NCI-H1436 treated with DMSO at 0.1 percent for 48 hours (cell line): ENCODE data around the gene CACNB4.
"Not testable (repeated sequence)": the region's sequence is repeated elsewhere in the genome, so short reads cannot be mapped to it uniquely, and the experiment has no call there.

Experiments used
- DNase-seq: peaks from one replicate; lab custom pipeline; 2025; lab: John Stamatoyannopoulos, UW

CACNB4 gene

DNA sequence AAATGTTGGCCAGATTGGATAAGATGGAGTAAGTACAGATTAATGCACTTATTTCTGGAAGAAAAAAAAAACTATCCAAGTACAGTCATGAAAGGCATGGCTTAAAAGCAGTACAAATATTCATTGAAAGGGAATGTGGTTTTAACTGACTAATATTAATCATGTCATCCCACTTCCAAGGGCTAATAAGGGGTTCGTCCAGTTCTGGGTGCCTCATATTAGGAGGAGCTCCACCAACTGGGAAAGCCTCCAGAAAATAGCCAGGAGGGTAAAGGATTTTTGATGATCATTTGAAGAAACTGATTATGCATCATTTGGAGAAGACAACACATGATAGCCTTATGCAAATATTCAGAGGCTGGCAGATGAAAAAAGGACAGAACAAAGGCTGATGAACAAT is 155.4 kb downstream of the CACNB4 start:
- no peak for DNase-seq

DNA sequence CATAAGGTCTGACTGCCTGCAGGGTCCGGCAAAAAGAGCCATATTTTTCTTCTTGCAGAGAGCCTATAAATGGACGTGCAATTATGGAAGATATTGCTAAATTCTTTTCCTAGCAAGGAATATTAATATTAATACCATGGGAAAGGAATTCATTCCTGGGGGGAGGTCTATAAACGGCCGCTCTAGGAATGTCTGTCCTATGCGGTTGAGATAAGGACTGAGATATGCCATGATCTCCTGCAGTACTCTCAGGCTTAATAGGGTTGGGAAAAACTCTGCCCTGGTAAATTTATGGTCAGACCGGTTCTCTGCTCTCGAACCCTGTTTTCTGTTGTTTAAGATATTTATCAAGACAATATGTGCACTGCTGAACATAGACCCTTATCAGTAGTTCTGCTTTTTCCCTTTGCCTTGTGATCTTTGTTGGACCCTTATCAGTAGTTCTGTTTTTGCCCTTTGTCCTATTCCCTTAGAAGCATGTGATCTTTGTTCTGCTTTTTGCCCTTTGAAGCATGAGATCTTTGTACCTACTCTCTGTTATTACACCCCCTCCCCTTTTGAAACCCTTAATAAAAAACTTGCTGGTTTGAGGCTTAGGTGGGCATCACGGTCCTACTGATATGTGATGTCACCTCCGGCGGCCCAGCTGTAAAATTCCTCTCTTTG is 156.2 kb downstream of the CACNB4 start:
- not testable (repeated sequence) for DNase-seq

DNA sequence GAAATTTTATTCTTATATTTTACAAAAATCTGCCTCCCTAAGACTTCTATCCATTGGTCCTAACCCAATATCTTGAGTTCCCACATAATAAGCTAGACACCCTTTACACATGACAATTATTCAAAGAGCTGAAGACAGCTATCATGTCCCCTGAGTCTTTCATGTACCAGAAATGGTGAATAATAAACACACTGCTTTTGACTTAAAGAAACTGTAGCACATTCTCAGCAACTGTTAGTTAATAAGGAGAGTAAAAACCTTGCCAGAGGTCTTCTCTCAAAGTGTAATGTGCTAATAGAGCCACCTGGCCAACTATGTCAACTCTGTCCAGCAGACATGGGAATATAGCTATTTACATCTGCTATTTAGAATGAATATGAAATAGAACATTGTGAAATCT is 160.9 kb downstream of the CACNB4 start:
- no peak for DNase-seq

DNA sequence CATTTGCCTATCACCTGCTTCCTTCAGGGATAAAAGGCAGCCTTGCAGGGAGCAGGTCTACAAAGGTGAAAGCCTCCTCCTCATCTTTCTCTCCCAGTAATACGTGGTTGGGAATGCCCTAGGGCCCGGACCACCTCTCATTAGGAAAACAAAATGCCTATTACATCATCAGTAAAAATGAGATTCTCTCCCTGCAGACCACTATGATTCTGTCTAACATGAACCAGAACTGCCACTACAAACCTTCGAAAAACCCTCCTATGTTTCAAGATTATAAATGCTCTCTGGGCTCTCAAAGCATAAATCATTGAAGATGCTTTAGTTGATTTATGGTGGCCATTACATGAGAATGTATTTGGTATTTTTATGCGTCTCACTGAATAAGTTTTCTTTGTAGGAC is 162.2 kb downstream of the CACNB4 start:
- DNase-seq: no peak

DNA sequence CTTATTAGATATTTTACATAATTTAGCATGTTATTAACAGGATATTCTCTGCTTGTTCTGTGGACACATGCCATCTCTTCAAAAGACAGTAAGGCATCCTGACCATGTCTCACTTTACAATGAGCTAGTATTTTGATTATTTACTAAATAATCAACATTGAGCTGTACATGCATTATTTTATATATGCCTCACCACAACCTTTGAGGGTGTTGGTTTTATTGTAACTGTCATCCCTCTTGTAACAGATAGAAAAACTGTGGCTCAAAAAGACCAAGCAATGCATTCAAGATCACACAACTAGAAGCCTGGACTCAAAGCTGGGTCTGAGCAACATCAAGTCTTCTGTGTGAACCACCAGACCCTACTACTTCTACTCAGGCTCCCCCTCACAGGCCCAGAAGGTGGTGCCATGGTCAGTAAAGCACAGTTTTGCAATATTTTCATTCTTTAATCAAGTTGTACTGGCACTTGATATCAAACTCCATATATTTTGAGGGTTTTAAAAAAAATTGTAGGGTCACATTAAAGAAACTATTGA is 165.5 kb downstream of the CACNB4 start:
- no peak for DNase-seq

DNA sequence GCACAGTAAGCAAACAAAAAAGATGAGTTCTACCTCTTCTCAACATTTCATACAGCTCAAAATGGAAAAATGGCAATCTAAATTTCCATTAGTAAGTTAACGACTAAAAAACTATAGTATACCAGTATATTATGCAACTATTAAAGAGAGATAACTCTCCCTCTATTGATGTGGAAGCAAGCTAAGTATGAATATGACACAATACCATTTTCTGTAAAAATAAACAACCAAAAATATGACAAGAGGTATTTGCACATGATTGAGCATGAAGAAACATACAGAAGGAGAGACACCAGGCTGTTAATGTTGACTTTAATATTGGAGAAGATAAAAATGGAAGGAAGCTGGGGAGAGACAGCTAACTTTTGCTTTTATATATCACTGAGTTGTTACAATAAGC is 167.1 kb downstream of the CACNB4 start:
- DNase-seq: no peak

DNA sequence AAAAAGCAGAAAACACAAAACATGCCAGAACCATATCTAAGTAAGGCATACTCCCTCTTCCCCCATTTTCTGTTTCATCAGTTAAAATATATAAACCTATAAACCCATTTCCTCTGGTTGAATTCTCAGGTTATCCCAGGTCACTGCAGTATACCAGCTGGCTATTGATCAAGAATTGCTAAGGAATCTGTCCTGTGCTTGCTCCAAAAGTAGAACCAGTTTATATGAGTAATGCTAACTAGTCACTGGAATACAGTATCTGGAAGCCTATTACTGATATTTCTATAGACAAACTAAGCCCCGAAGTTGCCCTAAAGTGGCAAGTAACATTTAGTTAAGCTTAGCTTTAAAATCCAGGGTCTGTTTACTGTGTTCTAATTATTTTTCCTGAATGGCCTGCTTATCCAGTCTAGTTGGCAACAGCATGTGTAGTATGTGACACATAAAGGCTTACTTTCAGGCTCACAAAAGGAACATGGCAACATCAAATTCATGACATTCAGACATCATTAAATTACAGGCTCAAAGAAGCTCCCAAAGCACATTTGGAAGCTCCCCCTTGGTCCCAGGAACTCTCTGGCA is 167.7 kb downstream of the CACNB4 start:
- DNase-seq: no peak

DNA sequence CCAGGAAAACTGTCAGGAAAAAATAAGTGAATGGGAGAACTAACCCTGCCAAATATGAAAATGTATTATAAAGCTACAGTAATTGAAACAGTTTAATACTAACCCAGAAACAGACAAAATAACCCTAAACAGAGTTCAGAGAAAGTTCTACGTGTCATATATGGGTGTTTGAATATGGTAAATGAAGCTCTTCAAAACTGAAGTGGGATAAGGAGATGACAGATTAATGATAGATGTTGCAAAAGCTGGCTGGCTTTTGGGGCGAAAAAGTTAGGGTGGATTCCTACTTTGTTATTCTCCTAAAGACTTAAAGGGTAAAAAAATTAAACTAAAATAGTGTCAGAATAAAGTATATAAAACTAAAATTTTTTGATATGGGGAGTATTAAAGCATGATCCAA is 168.8 kb downstream of the CACNB4 start:
- no peak for DNase-seq

DNA sequence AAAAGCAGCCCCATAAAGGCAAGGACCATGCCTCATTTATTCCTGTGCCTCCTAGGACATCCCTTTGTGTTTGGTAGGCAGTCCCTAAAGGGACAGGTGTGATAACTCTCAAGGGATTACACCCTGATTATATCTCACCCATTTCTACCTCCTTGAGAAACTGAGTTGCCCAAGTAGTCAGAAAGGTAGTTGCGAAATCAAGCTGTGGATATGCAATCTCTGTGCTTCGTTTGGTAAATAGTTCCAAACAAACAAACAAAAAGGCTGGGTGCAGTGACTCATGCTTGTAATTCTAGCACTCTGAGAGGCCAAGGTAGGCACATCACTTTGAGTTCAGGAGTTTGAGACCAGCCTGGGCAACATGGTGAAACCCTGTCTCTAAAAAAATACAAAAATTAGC is 170.5 kb downstream of the CACNB4 start:
- no peak for DNase-seq

DNA sequence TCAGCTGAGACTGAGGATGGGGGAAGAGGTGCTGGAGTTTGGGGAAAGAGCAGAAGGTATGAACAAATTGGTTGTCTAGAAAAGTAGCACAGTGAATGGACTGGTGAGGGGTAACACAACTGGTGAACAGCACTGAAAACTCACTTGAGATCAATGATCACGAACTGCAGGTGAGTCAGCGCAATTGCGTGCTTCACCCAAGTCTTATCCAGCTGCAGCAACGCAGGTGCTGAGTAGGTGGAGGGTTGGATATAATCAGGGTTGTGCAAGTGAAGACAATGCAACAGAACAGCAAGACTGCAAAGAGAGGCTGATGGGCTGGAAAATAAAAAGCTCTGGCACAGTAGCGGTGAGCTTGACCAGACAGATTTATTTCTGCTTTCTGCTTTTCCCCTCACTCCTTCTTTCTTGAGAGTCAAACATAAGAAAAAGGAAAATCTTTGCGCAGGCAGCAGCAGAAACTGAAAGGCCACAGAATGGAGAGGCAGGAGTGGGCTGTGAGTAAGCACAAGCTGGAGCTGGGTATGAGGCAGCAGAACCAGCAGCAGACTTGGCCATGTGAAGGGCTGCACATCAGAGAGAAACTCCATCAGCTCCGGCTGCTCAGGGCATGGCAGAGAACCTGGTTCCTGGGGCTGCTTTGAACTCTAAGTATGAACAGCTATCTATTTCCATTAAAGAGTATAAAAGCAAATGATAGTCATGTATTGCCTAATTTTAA is 171.2 kb downstream of the CACNB4 start:
- no peak for DNase-seq

DNA sequence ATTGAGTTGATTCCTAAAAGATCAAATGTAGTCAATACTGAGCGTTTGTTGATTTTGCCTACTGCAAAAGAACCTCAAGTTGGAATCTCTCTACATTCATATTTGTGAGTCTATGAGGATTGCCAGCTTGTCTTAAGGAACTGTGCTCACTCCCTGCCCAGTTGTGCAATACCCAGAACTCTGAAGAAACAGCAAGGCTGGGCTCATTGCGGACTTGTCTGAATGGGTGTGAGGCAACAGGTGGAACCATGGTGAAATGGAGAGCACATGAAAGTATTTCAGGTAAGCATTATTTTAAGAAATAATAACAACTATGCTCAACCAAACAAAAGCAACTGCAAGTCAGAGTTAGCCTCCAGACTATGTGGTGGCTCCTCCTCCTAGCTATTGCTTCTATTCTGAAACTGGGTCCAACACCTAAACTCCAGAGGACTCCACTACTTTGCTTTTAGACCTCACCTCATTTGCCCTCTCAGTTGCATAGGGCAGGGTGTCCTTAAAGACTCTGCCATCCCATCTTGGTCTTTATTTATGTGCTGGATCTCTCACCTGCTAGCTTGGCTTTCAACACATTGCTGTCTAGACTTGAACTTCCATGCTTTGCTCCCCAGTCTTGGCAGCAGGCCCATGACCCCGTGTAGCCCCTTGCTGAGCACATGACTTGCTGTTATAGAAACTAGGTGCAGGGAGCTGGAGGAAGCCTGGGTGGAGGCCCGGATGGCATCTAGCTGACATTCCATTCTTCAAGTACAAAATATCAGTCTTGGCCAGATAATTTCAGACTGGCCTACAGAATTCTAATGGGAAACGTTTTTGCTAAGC is 175.8 kb downstream of the CACNB4 start:
- no peak for DNase-seq

DNA sequence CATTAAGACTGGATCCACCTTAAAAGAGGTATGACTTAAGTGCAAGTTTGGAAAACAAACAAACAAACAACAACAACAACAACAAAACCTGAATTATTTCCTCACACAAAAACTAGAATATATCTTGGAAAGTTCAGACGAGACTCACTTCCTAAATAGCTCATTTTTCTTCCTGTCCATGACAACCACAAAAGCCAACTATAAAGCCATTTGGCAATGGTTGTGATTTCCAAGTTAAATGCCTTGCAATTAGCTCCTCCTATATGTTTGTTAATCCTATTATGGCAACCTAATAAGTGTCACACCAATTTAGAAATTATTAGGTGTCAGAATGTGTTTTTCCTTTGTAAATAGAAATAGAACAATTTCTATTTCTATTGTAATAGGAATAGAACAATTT is 179.1 kb downstream of the CACNB4 start:
- DNase-seq: no peak

DNA sequence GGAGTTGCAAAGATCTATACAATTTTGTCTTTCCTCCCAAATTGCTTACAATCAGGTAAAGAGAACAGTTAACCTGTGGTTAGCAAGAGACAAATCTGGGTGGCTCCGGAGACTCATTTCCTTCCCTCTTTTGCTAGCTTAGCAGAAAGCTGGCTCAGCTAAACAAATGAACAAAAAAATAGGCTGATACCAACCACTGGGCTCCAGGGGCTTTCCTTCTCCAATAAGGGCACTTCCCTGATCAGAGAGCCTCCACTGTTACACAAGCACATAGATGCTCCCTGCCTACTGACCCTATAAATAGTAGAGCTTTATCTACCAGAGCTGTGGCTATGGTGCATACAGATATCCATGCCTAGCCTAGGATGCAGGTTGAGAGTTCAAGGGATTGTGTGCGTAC is 180.5 kb downstream of the CACNB4 start:
- no peak for DNase-seq

DNA sequence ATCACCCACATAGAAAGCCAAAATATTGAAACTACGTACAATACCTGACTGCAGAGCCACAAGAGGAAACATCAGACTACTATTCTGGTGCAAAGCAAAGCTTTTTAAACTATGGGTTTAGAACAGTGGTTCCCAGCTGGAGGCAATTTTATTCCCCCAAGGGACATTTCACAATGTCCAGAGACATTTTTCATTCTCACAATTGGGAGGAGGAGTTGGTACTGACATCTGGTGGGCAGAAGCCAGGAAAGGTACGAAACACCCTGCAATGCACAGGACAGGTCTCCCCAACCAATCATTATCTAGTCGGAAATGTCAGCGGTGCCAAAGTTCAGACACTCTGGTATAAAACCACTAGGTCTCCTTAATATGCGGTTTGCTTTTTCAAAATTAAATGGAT is 182.2 kb downstream of the CACNB4 start:
- DNase-seq: no peak

DNA sequence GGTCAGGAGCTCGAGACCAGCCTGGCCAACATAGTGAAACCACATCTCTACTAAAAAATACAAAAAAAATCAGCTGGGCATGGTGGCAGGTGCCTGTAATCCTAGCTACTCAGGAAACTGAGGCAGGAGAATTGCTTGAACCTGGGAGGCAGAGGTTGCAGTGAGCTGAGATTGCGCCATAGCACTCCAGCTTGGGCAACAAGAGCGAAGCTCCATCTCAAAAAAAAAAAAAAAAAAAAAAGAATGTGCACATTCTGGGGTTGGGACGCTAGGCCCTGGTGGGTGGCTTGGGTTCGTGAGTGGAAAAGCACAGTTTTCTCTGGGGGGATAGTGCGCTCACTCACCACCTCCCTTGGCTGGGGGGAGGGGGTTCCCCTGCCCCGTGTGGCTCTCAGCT is 183.2 kb downstream of the CACNB4 start:
- DNase-seq: not testable (repeated sequence)

DNA sequence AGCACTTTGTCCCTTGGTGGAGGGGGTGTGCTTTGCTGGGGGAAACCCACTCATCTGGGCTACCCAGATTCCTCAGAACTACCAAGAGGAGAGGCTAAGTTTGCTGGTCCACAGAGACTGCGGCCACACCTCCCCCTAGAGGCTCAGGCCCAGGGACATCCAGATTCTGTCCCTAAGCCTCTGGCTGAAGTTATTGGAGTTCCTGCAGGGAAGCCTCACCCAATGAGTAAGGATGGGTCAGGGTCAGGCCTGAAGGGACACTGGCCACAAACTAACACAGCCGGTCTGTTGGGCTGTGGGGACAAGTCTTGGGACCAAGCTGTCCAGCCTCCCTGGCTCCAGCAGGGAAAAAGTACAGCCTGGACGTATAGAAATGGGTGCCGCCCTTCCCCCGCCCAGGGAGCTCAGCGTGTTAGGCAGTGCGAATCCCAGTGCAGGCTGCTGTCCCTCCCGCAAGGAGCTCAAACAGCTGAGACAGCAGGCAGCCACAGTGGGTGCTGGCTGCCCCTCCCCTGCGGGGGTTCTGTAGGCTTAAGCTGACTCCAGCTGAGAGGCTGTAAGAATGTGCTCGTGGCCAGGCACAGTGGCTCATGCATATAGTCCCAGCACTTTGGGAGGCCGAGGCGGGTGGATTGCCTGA is 183.7 kb downstream of the CACNB4 start:
- no peak for DNase-seq

DNA sequence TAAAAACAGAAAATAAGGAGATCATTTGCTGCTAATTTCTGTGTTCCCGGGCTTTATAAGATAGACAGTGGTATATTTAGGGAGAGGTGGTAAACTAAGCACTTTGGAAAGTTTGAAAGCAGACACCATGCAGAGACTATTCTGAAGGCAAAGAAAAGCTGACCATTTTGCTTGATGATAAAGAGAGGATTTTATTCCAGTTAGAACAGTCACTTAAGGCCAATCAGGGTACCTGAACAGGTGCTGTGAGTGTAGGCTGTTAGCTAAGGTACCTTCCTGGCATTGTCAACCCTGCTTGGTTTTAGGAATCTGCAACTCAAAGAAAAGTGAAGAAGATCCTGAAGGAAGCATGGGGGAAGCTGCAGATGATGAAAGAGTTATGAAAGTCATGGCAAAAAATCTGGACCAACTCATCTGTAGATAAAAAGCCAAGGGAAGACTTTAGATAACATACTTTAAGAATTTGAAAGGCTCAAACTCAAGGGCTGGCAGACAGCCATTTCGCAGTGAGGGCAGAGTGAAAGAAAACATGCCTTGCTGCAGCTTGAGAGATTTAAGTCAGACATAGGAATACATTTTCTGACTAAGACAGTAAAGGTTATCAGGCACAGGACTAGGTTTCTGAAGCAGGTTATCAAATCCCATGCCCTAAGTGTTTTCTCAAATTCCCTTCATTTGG is 190.5 kb downstream of the CACNB4 start:
- no peak for DNase-seq

DNA sequence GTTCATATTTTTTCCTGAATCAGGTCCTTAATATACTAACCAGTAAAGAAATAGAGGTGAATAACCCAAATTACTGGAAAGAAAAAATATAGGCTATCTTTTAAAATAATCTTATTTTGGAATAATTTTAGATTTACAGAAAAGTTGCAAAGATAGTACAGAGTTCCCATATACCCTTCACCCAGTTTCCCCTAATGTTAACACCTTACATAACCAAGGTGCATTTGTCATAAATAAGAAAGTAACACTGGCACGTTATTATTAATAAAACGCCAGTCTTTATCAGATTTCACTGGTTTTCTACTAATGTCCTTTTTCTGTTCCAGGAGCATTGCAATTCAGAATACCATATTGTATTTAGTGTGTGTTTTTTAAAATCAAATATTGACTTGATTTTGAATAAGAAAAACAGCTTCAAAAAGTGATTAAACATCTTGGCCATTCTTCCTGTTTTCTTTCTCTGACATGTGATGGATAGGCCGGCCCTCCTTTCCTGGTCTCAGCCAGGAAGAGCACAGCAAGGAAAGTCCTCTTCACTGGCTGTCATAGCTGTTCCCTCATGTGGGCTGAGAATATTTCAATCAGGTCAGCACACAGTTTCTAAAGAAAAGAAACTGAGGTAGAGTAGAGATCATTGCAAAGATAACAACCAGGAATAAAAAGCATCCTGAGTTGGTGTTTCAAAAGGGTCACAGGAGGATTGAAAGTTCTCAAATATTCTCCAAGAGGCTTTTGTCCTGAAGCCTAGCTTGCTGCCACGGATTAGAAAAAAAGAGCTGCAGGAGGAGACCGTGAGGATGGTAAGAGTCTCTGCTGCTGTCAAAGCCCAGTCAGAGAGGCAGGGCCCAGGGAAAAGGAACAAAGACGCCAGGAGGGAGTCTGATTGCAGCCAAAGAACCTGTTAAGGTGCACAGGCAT is 191.3 kb downstream of the CACNB4 start:
- no peak for DNase-seq

DNA sequence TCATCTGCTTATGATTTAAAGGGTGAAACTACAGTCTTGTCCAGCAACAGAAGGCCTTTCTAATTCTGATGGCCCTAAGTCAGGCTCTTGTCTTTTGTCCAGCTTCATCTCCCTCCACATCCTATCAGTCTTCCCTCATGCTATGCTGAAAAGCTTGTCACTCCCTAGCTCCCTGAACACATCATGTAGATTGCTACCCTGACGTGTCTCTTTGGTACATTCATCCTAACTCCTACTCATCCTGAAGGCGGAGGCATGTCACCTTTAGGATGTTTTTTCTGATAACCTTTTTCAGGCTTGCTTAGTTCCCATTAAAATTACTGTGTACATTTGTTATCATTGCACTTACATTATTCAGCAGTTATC is 192.2 kb downstream of the CACNB4 start:
- DNase-seq: no peak

DNA sequence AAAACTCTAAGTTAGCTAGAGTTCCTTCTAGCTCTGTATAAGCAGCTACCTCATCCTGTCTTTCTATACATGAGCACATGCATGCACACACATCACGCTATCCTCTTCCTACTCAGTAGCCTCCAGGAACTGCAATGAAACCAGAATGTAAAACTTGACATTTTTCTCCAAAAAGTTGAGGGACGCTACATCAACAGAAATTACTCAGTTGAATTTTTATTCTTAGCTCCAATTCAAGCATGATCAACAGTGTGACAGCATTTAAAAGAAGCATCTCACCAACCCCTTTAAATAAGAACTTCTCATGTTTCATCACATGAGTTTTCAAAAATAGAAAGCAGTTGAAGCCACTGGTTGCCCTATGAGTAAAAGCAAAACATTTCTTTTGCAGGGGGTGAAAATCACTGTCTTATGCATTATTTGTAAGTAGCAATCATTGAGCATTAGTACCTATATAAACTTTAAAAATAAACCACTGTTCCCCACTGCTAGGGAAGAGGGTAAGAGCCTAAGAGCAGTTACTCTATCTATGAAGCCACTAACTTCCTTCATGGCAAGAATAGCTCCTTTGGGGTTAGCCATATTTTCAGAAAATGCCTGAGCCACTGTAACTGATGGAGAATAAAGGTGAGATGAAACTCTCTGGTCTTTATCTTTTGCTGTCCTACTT is 192.7 kb downstream of the CACNB4 start:
- DNase-seq: no peak
